Vagina (tissue), 2 donors: Measurements from ENCODE around the gene GMPPA. TPM values are rescaled to one million over a fixed set of nuclear protein-coding genes. Genes with fewer than 3 reads are reported as not detected.

Experiments used
- DNase-seq, 2 donors: peaks; one replicate each; pipeline ENCODE4 v3.0.0-alpha.2; 2017; ENCODE audit errors: extremely low spot score in 2 of 2
- H3K27ac ChIP-seq: fragments of 200-600 bp; sonication (generic); one replicate; pipeline ENCODE4 v1.5.1; 2019
- H3K27me3 ChIP-seq: fragments of 200-600 bp; sonication (generic); one replicate; pipeline ENCODE4 v1.5.1; 2019
- H3K36me3 ChIP-seq, 2 donors: fragments of 200-600 bp; sonication (generic); one replicate each; pipeline ENCODE4 v1.5.1; 2017 to 2019
- H3K4me1 ChIP-seq: fragments of 200-600 bp; sonication (generic); one replicate; pipeline ENCODE4 v1.5.1; 2019
- H3K4me3 ChIP-seq, 2 donors: fragments of 200-600 bp; sonication (generic); 1 replicate in 1 of 2; 2 replicates in 1 of 2; pipeline ENCODE4 v1.5.1; 2016 to 2019
- H3K9me3 ChIP-seq: fragments of 200-600 bp; sonication (generic); one replicate; pipeline ENCODE4 v1.5.1; 2019
- CTCF ChIP-seq, 3 experiments: fragments of 450-650 bp in 2 of 3; fragments of 200-600 bp in 1 of 3; sonication (generic) in 1 of 3; IDR thresholded peaks; one replicate each; pipeline ENCODE4 v1.5.1; 2017 to 2019; ENCODE audit warnings: antibody characterized with exemption in 3 of 3, mild to moderate bottlenecking in 2 of 3, moderate library complexity in 2 of 3
- POLR2A ChIP-seq, 2 donors: fragments of 450-650 bp; IDR thresholded peaks; one replicate each; pipeline ENCODE4 v1.6.1; 2017; ENCODE audit warnings: antibody characterized with exemption in 2 of 2, mild to moderate bottlenecking in 2 of 2, moderate library complexity in 2 of 2
- POLR2AphosphoS5 ChIP-seq, 2 donors: sonication (generic); formaldehyde crosslinking; IDR thresholded peaks; one replicate each; pipeline ENCODE4 v1.9.0; 2017; ENCODE audit warnings: antibody characterized with exemption in 2 of 2, mild to moderate bottlenecking in 2 of 2, low read depth in 1 of 2; ENCODE audit not compliant: insufficient read depth in 1 of 2
- intact Hi-C: fragments of 100-400 bp; cut with DNase I; formaldehyde crosslinking; loops from one replicate; pipeline ENCODE4 v1.15.1; 2023
- total RNA-seq: library from RNA; depleted of rRNA; stranded (reverse); fragments of >200 nt; gene quantifications from one replicate; pipeline ENCODE4 v1.2.3, GENCODE V29; 2016

The GMPPA gene
- total RNA-seq, 1 donor from 2014 or later: 35.4 TPM

- TF ChIP-seq CTCF (IDR thresholded peaks at IDR 0.05) (no peak), POLR2AphosphoS5 (IDR thresholded peaks at IDR 0.05; ENCODE audit: insufficient read depth in 1 of 2, low read depth in 1 of 2) (no peak), POLR2A (IDR thresholded peaks at IDR 0.05) (no peak)
- peaks cover 32% of the 10 kb centered on the region for H3K4me1 ChIP-seq
- intact Hi-C loops: no loop called here
- no peaks in the 10 kb centered on the region for H3K9me3 ChIP-seq
- no peak for DNase-seq
- H3K36me3 ChIP-seq: no peaks in the 10 kb centered on the region
- H3K27ac ChIP-seq: no peak overlapping the region
- H3K4me3 ChIP-seq: no peak overlapping the region
- no peaks in the 10 kb centered on the region for H3K27me3 ChIP-seq
Observed at GRCh38 chr2:219512524-219513216, 14.0 kb downstream of the GMPPA start.

GRCh38 chr2:219513787-219514186 lies 15.1 kb downstream of the GMPPA start:
- H3K27me3 ChIP-seq: no peaks in the 10 kb centered on the region
- no peak overlapping the region for H3K27ac ChIP-seq
- TF ChIP-seq POLR2A (IDR thresholded peaks at IDR 0.05): no peak
- TF ChIP-seq CTCF (IDR thresholded peaks at IDR 0.05): no peak
- no peak for TF ChIP-seq POLR2AphosphoS5 (IDR thresholded peaks at IDR 0.05; ENCODE audit: insufficient read depth in 1 of 2, low read depth in 1 of 2)
- H3K4me3 ChIP-seq: no peak overlapping the region
- DNase-seq: no peak
- H3K36me3 ChIP-seq: no peaks in the 10 kb centered on the region
- H3K4me1 ChIP-seq: peaks cover 30% of the 10 kb centered on the region
- intact Hi-C loops: no loop called here
- H3K9me3 ChIP-seq: no peaks in the 10 kb centered on the region

GRCh38 chr2:219514196-219514761 lies 15.6 kb downstream of the GMPPA start, which contains the start of gene ASIC4:
Gene ASIC4, plus strand, starts transcription at chr2:219514482. Its CDS starts 243 bp downstream, at chr2:219514725.
- DNase-seq: no peak
- no peaks in the 10 kb centered on the region for H3K27me3 ChIP-seq
- peaks cover 25% of the 10 kb centered on the region for H3K4me1 ChIP-seq
- H3K4me3 ChIP-seq: no peak within 1 kb of the TSS
- no peak within 1 kb of the TSS for H3K27ac ChIP-seq
- H3K36me3 ChIP-seq: no peaks in the 10 kb centered on the region
- intact Hi-C loops: no loop called here
- TF ChIP-seq POLR2A (IDR thresholded peaks at IDR 0.05): no peak
- no peak for TF ChIP-seq POLR2AphosphoS5 (IDR thresholded peaks at IDR 0.05; ENCODE audit: insufficient read depth in 1 of 2, low read depth in 1 of 2)
- TF ChIP-seq CTCF (IDR thresholded peaks at IDR 0.05): no peak
- no peaks in the 10 kb centered on the region for H3K9me3 ChIP-seq

GRCh38 chr2:219514836-219515235 lies 16.1 kb downstream of the GMPPA start:
- H3K27me3 ChIP-seq: no peaks in the 10 kb centered on the region
- intact Hi-C loops: no loop called here
- no peak for TF ChIP-seq POLR2AphosphoS5 (IDR thresholded peaks at IDR 0.05; ENCODE audit: insufficient read depth in 1 of 2, low read depth in 1 of 2)
- no peak for TF ChIP-seq CTCF (IDR thresholded peaks at IDR 0.05)
- TF ChIP-seq POLR2A (IDR thresholded peaks at IDR 0.05): no peak

More at GRCh38 chr2:219514836-219515235, 16.1 kb downstream of the GMPPA start:
- Histone ChIP-seq H3K36me3 (no peaks in the 10 kb centered on the region), H3K4me1 (peaks cover 20% of the 10 kb centered on the region), H3K9me3 (no peaks in the 10 kb centered on the region), H3K27ac (no peak overlapping the region), H3K4me3 (no peak overlapping the region)
- no peak for DNase-seq
